LNCaP clone FGC (cell line): Measurements from ENCODE around the gene EXOSC7.
A peak's percentile ranks its signal among the peaks of the same experiment; 100 is the strongest.

Experiments used
- DNase-seq: peaks from one replicate; pipeline ENCODE4 v3.0.0-alpha.2; 2011; ENCODE audit warnings: low read depth
- H3K4me3 ChIP-seq: 2 replicates; pipeline ENCODE4 v1.5.1; 2011; ENCODE audit warnings: mild to moderate bottlenecking, low read depth, low read length, control low read depth
- CTCF ChIP-seq: IDR thresholded peaks from 2 replicates; pipeline ENCODE4 v1.5.1; 2012; ENCODE audit warnings: mild to moderate bottlenecking; ENCODE audit not compliant: control insufficient read depth, insufficient read depth; ENCODE audit errors: extremely low read depth

EXOSC7 gene

DNA sequence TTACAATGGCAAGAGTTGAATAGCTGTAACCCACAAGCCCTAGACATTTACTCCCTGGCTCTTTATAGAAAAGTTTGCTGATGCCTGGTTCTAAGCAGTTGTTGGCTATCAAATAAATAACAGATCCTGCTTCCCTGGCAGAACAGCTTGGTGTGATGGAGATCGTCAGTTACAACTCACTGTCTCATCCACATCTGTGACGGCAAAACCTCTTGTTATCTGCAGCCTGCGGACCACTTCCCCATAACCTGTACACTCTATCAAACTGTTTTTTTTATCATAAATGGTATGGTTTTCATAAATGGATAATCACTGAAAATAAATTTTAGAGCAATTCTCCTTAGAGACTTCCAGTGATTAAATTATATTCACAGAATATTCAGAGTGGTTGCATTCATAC is 14.2 kb upstream of the EXOSC7 start:
- no peak for TF ChIP-seq CTCF
- no peak for DNase-seq
- H3K4me3 ChIP-seq = no peak overlapping the region

- TF ChIP-seq CTCF = no peak
- no peak for DNase-seq
- H3K4me3 ChIP-seq = no peak overlapping the region
These were observed 13.2 kb upstream of the EXOSC7 start for GRCh38 chr3:44962621-44963393.

- no peak overlapping the region for H3K4me3 ChIP-seq
- DNase-seq = no peak
- TF ChIP-seq CTCF = no peak
These were observed 12.3 kb upstream of the EXOSC7 start for GRCh38 chr3:44963571-44964325.

- no peak overlapping the region for H3K4me3 ChIP-seq
- DNase-seq = no peak
- TF ChIP-seq CTCF = no peak
These were observed 10.9 kb upstream of the EXOSC7 start for GRCh38 chr3:44965165-44965564.

GRCh38 chr3:44966795-44967278 is 9.2 kb upstream of the EXOSC7 start:
- 0 out of 2 replicates have a peak overlapping the region, but pooled peaks have one; percentile 10 for H3K4me3 ChIP-seq
- DNase-seq = no peak
- no peak for TF ChIP-seq CTCF

- no peak for TF ChIP-seq CTCF
- H3K4me3 ChIP-seq = no peak overlapping the region
- DNase-seq = no peak
These were observed 7.6 kb upstream of the EXOSC7 start for GRCh38 chr3:44968447-44968858.
